HG03442 (cell line): Measurements from ENCODE around the gene KDM5C.
A peak's percentile ranks its signal among the peaks of the same experiment; 100 is the strongest.

Source experiments
- ATAC-seq: cut with Tn5 transposase; IDR thresholded peaks from one replicate; pipeline ENCODE4 v1.9.1; 2021; ENCODE audit warnings: mild to moderate bottlenecking, moderate library complexity; ENCODE audit not compliant: unreplicated experiment

KDM5C gene

GRCh38 chrX:53251307-53251706, 26.3 kb upstream of the KDM5C start:
- no peak for ATAC-seq

GRCh38 chrX:53250556-53250955, 25.5 kb upstream of the KDM5C start:
- ATAC-seq = no peak

GRCh38 chrX:53249408-53250042, 24.5 kb upstream of the KDM5C start:
- ATAC-seq = no peak

- no peak for ATAC-seq
These were observed 22.9 kb upstream of the KDM5C start for GRCh38 chrX:53247928-53248327.

GRCh38 chrX:53246231-53246630, 21.2 kb upstream of the KDM5C start:
- no peak for ATAC-seq

- ATAC-seq = no peak
These were observed 19.6 kb upstream of the KDM5C start for GRCh38 chrX:53244610-53245009.

GRCh38 chrX:53242310-53242709, 17.3 kb upstream of the KDM5C start:
- ATAC-seq = no peak

GRCh38 chrX:53241558-53241957, 16.6 kb upstream of the KDM5C start:
- ATAC-seq = no peak

- ATAC-seq = no peak
These were observed 14.5 kb upstream of the KDM5C start for GRCh38 chrX:53239474-53239873.

- ATAC-seq = no peak
These were observed 12.0 kb upstream of the KDM5C start for GRCh38 chrX:53237056-53237455.

- ATAC-seq = no peak
These were observed 11.1 kb upstream of the KDM5C start for GRCh38 chrX:53236025-53236679.

- ATAC-seq = no peak
These were observed 10.6 kb upstream of the KDM5C start for GRCh38 chrX:53235566-53235965.

- ATAC-seq = no peak
These were observed 9.5 kb upstream of the KDM5C start for GRCh38 chrX:53234484-53234883.

GRCh38 chrX:53233536-53233935, 8.5 kb upstream of the KDM5C start:
- no peak for ATAC-seq

GRCh38 chrX:53230116-53230515, 5.1 kb upstream of the KDM5C start:
- ATAC-seq = no peak

- ATAC-seq = no peak
These were observed 2.3 kb upstream of the KDM5C start for GRCh38 chrX:53227224-53227765.

GRCh38 chrX:53223955-53224859, 800 bp downstream of the KDM5C start:
- peak; percentile 19 for ATAC-seq

GRCh38 chrX:53223068-53223693, 1.8 kb downstream of the KDM5C start:
- ATAC-seq = no peak

GRCh38 chrX:53211391-53211978, 13.5 kb downstream of the KDM5C start:
- ATAC-seq = no peak

- ATAC-seq = no peak
These were observed 28.3 kb downstream of the KDM5C start for GRCh38 chrX:53196678-53197077.

- ATAC-seq = no peak
These were observed 29.6 kb downstream of the KDM5C start for GRCh38 chrX:53195401-53195800.
